ENCODE measurements around the gene SARDH.
"Not testable (repeated sequence)": the region's sequence is repeated elsewhere in the genome, so short reads cannot be mapped to it uniquely, and the experiment has no call there.

The SARDH gene

GRCh38 chr9:133681658-133682306, 56.4 kb downstream of the SARDH start:
- DNase-seq, result no peak

GRCh38 chr9:133680976-133681657, 57.0 kb downstream of the SARDH start:
- DNase-seq, result no peak

DNA sequence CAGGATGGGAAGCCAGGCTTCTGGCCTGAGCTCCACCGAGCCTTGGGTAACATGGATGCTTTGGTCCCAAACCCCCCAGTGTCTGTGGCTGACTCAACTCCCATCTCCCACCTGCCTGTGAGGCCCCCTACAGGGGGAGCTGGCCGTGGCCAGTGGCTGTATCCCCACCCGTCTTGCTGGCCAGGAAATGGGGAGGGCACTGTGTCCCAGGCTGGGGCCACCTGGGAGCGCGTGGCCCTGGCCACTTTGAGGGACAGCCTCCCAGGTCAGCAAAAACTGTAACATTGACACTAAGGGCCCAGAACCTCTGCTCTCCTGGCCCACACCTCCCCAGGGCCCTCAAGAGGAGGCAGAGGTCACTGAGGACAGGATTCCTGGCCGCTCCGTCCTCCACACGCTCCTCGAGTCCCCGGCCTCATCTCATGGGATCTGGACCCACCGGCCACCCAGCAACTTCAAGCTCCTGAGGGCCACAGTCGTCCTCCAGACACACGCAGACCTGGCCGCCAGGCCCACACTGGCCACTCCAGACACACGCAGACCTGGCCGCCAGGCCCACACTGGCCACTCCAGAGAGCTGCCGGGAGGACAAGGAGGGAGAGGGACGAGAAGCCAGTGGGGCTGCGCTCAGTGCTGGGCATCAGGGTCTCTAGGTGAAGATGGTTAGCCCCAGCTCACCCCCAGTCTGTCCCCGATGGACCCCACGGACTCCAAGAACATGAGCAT, 57.7 kb downstream of the SARDH start:
- DNase-seq, result no peak

GRCh38 chr9:133679466-133680061, 58.6 kb downstream of the SARDH start:
- DNase-seq, result no peak

- no peak for DNase-seq
Measured at GRCh38 chr9:133679056-133679455, 59.1 kb downstream of the SARDH start.

- DNase-seq, result no peak
Measured at GRCh38 chr9:133677126-133678010, 60.8 kb downstream of the SARDH start.

DNA sequence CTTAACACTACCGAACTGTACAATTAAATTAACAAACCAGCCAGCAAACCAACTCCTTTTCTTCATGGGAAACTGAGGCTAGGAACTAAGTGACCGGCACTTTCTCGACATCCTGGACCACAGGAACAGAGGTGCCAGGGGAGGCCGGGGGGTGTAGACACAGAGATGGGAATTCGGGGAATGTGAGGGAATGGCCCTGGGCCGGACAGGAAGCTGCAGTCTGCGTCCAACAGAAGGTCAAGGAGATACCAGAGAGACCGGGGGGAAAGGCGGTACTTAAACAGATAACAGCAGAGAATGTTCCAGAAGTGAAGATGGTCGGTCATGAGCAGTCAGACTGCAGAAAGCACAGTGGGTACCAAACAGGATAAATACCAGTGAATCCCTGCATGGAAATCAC, 61.7 kb downstream of the SARDH start:
- DNase-seq, result no peak

- DNase-seq, result not testable (repeated sequence)
Measured at GRCh38 chr9:133675796-133676195, 62.4 kb downstream of the SARDH start.

DNA sequence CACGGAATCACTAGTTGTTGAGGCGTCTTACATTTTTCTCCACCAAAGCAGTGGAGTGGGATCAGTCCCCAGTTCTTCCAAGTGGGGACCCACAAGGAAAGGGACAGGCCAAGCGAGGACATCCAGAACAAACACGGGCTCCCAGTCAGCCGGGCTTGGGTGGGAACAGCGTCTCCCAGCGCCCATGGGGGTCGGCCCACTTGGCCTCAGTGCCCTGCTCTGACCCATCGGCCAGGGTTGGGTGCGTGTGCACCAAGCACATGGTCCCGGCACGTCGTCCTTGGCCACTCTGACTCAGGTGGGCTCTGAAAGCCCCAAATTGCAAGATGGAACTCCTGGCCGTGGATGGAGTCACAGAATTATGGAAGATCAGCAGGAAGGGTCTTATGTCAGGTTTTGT, 64.1 kb downstream of the SARDH start:
- DNase-seq, result no peak

- DNase-seq, result no peak
Measured at GRCh38 chr9:133673258-133673655, 64.9 kb downstream of the SARDH start.

GRCh38 chr9:133672503-133673257, 65.5 kb downstream of the SARDH start:
- DNase-seq, result no peak

GRCh38 chr9:133671371-133671770, 66.8 kb downstream of the SARDH start:
- DNase-seq, result no peak

DNA sequence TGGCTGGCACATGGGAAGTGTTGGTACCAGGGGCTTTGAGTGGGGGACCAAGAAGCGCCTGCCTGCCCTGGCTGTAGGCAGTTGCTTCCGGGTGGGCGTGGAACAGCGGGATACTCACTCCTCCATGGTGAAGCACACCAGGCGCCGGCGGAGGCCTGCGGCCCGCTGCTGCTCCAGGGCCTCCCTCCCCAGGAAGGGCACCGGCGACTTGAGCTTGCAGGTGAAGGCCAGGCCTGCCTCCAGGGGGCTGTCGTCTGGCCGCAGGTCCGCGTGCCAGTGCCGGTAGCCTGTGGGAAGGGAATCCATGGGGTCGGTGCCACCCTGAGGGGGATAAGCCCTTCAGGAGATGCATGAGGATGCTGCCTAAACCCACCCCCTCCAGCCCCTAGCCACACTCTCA, 67.7 kb downstream of the SARDH start:
- DNase-seq, result no peak

DNA sequence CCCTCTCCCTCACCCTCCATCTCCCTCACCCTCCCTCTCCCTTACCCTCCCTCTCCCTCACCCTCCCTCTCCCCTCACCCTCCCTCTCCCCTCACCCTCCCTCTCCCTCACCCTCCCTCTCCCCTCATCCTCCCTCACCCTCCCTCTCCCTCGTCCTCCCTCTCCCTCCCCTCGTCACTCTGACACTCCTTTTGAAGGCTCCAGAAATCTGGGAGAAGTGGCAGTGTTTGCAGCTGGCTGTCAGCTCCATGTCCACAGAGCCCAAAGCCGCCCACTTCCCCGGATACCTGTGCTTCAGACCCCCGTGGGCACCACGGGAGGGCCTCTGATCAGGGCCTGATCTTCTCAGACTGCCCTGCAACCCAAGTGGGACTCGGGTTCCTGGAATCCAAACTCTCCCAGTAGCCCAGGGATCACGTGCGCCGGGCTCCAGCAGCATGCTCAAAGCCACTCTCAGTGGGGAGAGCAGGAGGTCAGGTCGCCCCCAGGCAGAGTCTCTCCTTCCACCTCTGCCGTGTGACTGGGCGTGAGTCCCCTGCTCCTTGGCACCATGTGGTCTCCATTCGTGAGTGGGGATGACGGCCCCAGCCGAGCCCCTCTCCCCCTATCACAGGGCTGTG, 68.9 kb downstream of the SARDH start:
- no peak for DNase-seq

DNA sequence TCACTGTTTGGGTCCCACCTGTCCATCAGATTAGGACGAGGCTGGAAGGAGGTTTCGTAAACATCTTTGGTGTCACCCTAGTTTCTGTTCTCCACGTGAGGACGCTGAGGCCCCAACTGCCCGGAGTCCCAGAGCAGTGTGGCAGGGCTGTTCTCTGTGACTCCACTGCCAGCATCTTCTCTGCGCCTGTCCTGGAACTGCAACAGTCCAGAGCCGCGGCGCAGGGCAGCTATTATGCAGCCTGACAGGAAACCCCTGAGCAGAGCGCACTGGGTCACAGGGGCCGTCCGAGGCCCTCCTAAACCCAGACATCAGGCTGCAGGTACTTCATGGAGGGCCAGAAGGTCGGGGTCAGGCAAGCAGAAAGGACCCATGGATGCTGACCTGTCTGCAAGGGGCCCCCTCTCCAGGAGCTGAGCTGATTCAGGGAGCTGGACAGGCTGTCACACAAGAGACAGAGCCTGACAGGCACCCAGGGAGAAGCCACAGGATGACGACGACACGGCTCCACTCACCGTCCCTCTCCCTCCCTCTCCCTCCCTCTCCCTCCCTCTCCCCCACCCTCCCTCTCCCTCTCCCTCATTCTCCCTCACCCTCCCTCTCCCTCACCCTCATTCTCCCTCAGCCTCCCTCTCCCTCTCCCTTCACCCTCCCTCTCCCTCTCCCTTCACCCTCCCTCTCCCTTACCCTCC, 70.2 kb downstream of the SARDH start:
- no peak for DNase-seq

GRCh38 chr9:133666845-133667244, 71.3 kb downstream of the SARDH start:
- no peak for DNase-seq

DNA sequence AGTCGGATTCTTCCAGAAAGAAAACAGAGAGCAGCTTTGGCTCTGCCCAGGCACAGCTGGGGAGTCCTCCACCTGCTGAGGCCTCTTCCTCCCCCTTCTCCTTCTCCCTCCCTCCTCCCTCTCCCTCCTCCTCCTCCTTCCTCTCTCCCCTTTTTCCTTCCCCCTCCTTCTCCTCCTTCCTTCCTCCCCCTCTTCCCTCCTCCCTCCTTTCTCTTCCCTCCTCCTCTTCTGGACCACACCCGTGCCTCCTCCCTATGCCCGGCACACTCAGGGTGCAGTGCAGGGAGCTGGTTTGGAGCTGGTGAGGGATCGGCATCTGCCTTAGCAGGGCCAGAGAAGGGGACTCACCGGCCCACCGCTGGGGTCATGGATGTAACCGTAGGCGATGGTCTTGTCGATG, 71.8 kb downstream of the SARDH start:
- DNase-seq, result no peak

DNA sequence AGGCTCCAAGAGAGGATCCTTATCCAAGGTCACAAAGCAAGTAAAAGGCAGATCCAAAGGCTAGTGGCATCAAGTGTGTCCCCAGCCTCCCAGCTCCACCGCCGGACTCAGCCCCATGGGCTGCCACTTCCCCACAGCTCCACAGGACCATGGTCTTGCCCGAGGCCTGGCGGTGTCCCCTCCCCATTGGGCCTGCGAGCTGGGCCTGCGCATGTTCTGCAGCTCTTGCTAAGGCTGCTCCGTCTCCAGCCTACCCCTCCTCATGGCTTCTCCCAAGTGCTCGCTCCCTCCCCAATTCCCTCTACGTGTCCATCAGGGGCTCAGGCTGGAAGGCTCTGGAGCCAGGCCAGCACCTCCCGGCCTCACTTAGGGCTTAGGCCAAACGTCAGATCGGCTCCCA, 72.6 kb downstream of the SARDH start:
- DNase-seq, result no peak

DNA sequence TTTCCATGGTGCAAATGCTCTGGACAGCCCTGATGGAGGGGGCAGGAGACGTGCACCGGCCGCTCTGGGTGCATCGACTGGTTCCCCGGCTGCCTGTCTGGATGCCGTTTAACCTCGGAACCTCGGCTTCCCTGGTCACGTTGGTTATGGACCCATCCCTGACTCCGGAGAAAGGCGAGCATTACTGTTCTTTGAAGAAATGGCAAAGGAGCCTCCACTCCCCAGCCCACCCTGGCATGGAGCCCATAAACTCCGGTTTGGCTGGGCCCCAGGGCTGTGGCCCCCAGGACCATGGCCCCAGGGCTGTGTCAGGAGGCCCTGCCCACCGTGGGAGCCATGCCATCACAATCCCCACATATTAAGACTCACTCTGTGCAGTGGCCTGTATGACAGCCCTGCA, 73.1 kb downstream of the SARDH start:
- no peak for DNase-seq

DNA sequence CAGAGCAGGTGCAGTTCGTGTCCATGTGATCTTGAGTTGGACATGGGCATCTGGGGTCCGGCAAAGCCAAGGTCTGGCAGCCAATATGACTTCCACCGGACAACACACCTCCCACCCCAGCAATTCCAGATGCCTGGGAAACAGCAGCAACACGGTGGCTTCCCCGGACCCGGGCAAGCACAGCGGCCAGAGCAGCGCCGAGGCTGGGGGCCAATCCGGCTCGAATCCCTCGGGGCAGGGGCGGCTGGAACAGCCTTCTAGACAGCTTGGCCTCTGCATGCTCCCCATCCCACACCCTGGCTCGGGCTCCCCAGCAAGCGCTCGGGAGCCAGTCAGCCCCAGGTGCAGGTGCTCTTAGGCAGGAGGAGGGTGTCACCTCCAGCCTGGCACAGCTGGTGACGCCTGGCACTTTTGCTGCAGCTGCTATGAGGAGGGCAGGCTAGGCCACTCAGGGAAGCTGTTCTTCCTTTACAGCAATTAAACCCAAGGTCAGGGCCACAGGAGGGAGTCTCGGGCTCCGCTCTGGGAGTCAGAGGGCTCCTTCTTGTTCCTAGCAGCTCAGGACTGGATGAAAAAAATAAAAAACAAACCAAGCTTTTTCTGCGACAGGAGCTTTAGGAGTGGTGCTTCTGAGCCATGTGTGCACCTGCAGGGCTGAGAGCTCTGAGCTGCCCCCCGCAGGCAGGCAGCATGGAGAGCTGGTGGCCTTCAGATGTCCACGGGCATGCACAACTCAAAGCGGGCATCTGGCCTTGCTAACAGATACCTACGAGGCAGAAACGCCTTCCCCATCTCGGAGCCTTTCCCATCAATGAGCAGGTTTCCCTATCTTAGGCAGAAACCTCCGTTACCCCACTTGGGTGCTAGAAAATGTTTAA, 73.7 kb downstream of the SARDH start:
- peak; percentile 46 for DNase-seq

All from NCI-H2029 treated with DMSO at 0.1 percent for 48 hours (cell line).